Activated naive CD8-positive, alpha-beta T cell treated with anti-CD3 and anti-CD28 coated beads for 36 hours (primary cell): ENCODE results near the gene GPRC5B. TPM values are rescaled to one million over a fixed set of nuclear protein-coding genes. Genes with fewer than 3 reads are reported as not detected.
A peak's percentile ranks its signal among the peaks of the same experiment; 100 is the strongest.

Source experiments
- DNase-seq: peaks from one replicate; pipeline ENCODE4 v3.0.0; 2021
- H3K27ac Mint-ChIP-seq: one replicate; pipeline ENCODE4 v1.8.0; 2022; ENCODE audit warnings: mild to moderate bottlenecking, moderate library complexity, mixed read lengths
- H3K27me3 Mint-ChIP-seq: one replicate; pipeline ENCODE4 v1.8.0; 2022; ENCODE audit warnings: mild to moderate bottlenecking, mixed read lengths
- H3K36me3 Mint-ChIP-seq: one replicate; pipeline ENCODE4 v1.8.0; 2021; ENCODE audit warnings: mild to moderate bottlenecking, mixed read lengths
- H3K4me1 Mint-ChIP-seq: one replicate; pipeline ENCODE4 v1.8.0; 2021; ENCODE audit warnings: mixed read lengths
- H3K4me3 Mint-ChIP-seq: one replicate; pipeline ENCODE4 v1.8.0; 2022; ENCODE audit warnings: mild to moderate bottlenecking, moderate library complexity, mixed read lengths
- H3K9me3 Mint-ChIP-seq: one replicate; pipeline ENCODE4 v1.8.0; 2022; ENCODE audit warnings: mixed read lengths
- total RNA-seq, 2 experiments: library from RNA; stranded (reverse); gene quantifications; one replicate each; pipeline ENCODE4 v1.2.3, GENCODE V29; 2021

GPRC5B gene
- total RNA-seq, 2 experiments from 2014 or later = 0.14 to 0.30 TPM

- Mint-ChIP-seq H3K27ac (no peak overlapping the region), H3K9me3 (no peaks in the 10 kb centered on the region), H3K4me1 (peaks cover 26% of the 10 kb centered on the region), H3K27me3 (peaks cover 53% of the 10 kb centered on the region), H3K4me3 (peak overlapping the region; percentile 51), H3K36me3 (no peaks in the 10 kb centered on the region)
- no peak for DNase-seq
Observed at GRCh38 chr16:19883966-19884485, 622 bp downstream of the GPRC5B start.

DNA sequence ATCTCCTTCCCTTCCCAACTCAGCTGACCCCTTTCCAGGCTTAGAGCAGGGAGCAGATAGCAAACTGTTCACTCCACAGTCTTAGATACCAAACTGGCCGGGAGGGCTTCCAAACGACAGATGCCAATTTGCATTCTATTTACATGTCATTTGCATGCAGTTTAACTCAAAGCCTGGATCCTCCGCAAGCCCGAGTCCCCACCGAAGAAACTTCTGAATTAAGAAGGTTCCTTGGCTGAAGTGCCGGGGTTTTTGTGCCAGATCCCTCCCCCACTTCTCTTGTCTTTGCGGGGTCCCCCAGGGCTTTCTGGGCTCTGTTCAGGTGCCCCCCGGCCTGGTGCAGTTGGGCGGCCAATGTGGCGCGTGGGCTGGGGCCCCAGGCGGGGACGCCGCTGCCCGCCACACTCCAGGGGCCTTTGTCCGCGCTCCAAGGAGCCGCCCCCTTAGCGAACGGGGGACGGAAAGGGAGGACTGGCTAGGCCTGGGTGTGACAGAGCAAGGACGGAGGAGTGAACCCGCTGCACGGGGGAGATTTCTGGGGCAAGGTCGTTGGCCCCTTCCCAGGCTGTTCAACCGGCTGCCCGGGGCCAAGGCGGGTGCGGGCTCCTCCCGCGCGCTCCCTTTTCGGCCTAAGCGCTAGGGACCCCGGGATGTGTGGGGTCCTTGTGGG, 1.2 kb downstream of the GPRC5B start:
- Mint-ChIP-seq H3K36me3 (no peaks in the 10 kb centered on the region), H3K27ac (no peak overlapping the region), H3K4me1 (peaks cover 22% of the 10 kb centered on the region), H3K9me3 (no peaks in the 10 kb centered on the region), H3K27me3 (peaks cover 53% of the 10 kb centered on the region), H3K4me3 (no peak overlapping the region)
- DNase-seq = no peak

- H3K4me3 Mint-ChIP-seq = no peak overlapping the region
- no peaks in the 10 kb centered on the region for H3K9me3 Mint-ChIP-seq
- no peak overlapping the region for H3K27ac Mint-ChIP-seq
- DNase-seq = no peak
- H3K36me3 Mint-ChIP-seq = no peaks in the 10 kb centered on the region
- H3K27me3 Mint-ChIP-seq = peaks cover 53% of the 10 kb centered on the region
- H3K4me1 Mint-ChIP-seq = peaks cover 22% of the 10 kb centered on the region
Observed at GRCh38 chr16:19882646-19883045, 2.0 kb downstream of the GPRC5B start.

DNA sequence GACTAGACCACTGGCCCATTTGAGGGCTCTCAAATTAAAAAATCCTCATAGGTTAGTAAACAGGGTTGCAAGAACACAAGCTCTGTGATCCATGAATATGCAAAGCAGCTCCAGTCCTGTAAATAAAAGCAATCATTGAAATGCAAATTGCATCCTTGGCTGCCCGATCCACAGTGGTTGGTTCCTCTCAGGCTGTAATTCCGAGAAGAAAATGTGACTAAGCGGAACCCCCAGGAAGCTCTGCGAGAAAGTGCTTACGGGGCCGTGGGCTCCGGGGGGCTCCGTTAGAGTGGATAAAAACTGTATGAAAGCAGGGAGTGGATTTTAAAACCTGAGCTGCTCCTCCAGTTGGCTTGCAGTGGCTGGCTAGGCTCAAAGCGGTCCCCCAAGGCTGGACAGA, 2.5 kb downstream of the GPRC5B start:
- no peaks in the 10 kb centered on the region for H3K9me3 Mint-ChIP-seq
- H3K27ac Mint-ChIP-seq = no peak overlapping the region
- DNase-seq = no peak
- H3K27me3 Mint-ChIP-seq = peaks cover 53% of the 10 kb centered on the region
- no peak overlapping the region for H3K4me3 Mint-ChIP-seq
- H3K36me3 Mint-ChIP-seq = no peaks in the 10 kb centered on the region
- H3K4me1 Mint-ChIP-seq = peaks cover 22% of the 10 kb centered on the region

DNA sequence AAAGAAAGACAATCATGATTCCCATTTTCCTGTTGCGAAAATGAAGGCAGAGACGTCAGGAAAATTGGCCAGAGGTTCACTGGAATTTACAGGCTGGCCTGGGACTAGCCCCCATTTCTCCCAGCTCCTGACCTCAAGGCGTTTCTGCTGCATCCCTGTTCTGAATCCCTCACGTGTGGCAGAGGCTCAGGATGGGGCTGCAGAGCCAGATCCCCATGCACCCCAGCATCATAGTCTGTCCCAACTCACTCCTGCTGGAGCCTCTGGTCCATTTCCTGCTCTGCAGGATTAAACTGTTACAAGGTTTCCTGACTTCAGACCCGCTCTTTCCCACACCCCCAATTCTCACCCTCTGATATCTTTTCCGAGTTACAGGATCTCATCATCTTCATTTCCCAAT, 2.9 kb downstream of the GPRC5B start:
- Mint-ChIP-seq H3K4me3 (no peak overlapping the region), H3K4me1 (peaks cover 22% of the 10 kb centered on the region), H3K27me3 (peaks cover 53% of the 10 kb centered on the region), H3K9me3 (no peaks in the 10 kb centered on the region), H3K36me3 (no peaks in the 10 kb centered on the region), H3K27ac (no peak overlapping the region)
- DNase-seq = no peak

- Mint-ChIP-seq H3K27ac (no peak overlapping the region), H3K27me3 (peaks cover 50% of the 10 kb centered on the region), H3K4me1 (peaks cover 16% of the 10 kb centered on the region), H3K9me3 (no peaks in the 10 kb centered on the region), H3K36me3 (no peaks in the 10 kb centered on the region), H3K4me3 (no peak overlapping the region)
- no peak for DNase-seq
Observed at GRCh38 chr16:19881028-19881427, 3.6 kb downstream of the GPRC5B start.

DNA sequence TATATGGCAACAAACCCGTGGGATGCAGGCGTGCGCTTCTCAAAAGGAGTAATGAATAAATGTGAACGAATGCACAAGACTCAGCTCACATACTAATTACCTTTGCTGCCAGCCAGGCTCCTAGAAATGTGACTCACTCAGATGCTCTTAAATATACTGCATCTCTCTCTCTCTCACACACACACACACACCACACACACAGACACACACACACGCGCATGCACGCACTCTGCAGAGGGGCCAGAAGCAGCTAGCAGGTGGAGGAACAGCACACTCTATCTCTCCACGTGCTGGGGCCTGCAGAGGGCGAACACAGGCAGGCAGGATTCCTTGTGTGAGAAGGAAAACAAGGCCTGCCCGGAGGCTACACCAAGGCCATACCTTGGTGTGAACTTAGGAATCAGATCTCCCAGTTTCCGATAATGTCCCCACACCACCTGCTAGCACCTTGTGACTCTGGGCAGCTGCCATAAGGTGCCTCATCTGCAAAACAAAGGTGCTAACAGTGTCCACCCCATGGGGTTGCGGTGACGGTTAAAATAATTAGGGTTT, 5.3 kb downstream of the GPRC5B start:
- peaks cover 37% of the 10 kb centered on the region for H3K27me3 Mint-ChIP-seq
- H3K36me3 Mint-ChIP-seq = no peaks in the 10 kb centered on the region
- H3K4me1 Mint-ChIP-seq = peaks cover 5% of the 10 kb centered on the region
- no peak overlapping the region for H3K4me3 Mint-ChIP-seq
- DNase-seq = no peak
- H3K9me3 Mint-ChIP-seq = no peaks in the 10 kb centered on the region
- no peak overlapping the region for H3K27ac Mint-ChIP-seq

GRCh38 chr16:19878757-19879156, 5.9 kb downstream of the GPRC5B start:
- Mint-ChIP-seq H3K27me3 (peaks cover 35% of the 10 kb centered on the region), H3K4me3 (no peak overlapping the region)

DNA sequence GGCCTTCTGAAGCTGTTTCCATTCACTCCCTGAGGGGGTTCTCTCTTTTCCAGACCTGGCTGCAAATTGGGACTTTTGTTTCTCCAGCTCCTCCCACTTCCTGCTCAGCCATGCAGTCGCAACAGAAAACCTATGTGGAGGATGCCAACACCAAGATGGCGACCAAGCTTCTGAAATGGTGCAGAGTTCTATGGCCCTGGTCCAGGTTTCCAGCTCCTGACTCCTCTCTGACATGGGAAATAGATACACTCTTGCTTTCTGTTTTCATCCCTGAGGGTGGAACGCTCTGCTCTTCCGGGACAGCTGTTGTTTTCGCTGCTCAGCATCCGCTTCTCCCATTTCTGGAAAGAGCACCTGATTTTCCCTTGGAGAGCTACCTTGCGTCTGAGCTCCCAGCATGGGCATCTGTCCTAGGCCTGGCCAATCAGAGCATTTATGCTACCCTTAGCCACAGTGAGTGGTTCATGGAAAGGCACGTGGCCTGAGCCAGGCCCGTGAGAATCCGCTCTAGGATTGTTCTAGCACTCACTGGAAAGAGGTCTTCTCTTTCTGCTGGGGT, 8.1 kb downstream of the GPRC5B start:
- no peak overlapping the region for H3K27ac Mint-ChIP-seq
- H3K27me3 Mint-ChIP-seq = peaks cover 13% of the 10 kb centered on the region
- no peak for DNase-seq
- no peaks in the 10 kb centered on the region for H3K36me3 Mint-ChIP-seq
- no peaks in the 10 kb centered on the region for H3K4me1 Mint-ChIP-seq
- H3K9me3 Mint-ChIP-seq = no peaks in the 10 kb centered on the region
- no peak overlapping the region for H3K4me3 Mint-ChIP-seq

More at GRCh38 chr16:19878757-19879156, 5.9 kb downstream of the GPRC5B start:
- Mint-ChIP-seq H3K4me1 (peaks cover 2% of the 10 kb centered on the region), H3K9me3 (no peaks in the 10 kb centered on the region), H3K36me3 (no peaks in the 10 kb centered on the region), H3K27ac (no peak overlapping the region)
- DNase-seq = no peak

- DNase-seq = no peak
Observed at GRCh38 chr16:19875900-19876299, 8.7 kb downstream of the GPRC5B start.

GRCh38 chr16:19874851-19875546, 9.6 kb downstream of the GPRC5B start:
- H3K36me3 Mint-ChIP-seq = no peaks in the 10 kb centered on the region
- no peak overlapping the region for H3K27ac Mint-ChIP-seq
- peaks cover 6% of the 10 kb centered on the region for H3K27me3 Mint-ChIP-seq
- DNase-seq = no peak
- no peaks in the 10 kb centered on the region for H3K9me3 Mint-ChIP-seq
- H3K4me1 Mint-ChIP-seq = no peaks in the 10 kb centered on the region
- H3K4me3 Mint-ChIP-seq = no peak overlapping the region

More at GRCh38 chr16:19875900-19876299, 8.7 kb downstream of the GPRC5B start:
- no peaks in the 10 kb centered on the region for H3K36me3 Mint-ChIP-seq
- no peak overlapping the region for H3K27ac Mint-ChIP-seq
- no peaks in the 10 kb centered on the region for H3K4me1 Mint-ChIP-seq
- H3K27me3 Mint-ChIP-seq = peaks cover 9% of the 10 kb centered on the region
- no peak overlapping the region for H3K4me3 Mint-ChIP-seq
- H3K9me3 Mint-ChIP-seq = no peaks in the 10 kb centered on the region

DNA sequence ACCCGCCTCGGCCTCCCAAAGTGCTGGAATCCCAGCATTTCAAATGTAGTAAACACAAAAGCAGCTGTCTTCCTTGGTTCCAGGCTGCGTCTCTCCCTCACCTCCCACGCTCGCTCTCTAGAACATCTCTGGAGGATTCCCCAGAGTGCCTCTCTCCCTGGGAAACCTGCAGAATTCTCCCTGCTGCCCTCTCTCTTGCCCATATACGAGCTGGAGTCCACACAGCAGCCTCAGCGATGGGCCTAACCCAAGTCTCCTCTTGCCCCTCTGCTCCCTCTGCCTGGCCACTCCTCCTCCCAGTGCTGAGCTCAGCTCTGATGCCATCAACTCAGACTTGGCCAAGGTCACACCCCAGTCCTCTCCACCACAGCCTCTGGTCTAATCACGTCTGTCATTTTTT, 10.6 kb downstream of the GPRC5B start:
- no peaks in the 10 kb centered on the region for H3K4me1 Mint-ChIP-seq
- no peak overlapping the region for H3K4me3 Mint-ChIP-seq
- H3K27me3 Mint-ChIP-seq = peaks cover 6% of the 10 kb centered on the region
- no peaks in the 10 kb centered on the region for H3K36me3 Mint-ChIP-seq
- no peak for DNase-seq
- H3K27ac Mint-ChIP-seq = no peak overlapping the region
- no peaks in the 10 kb centered on the region for H3K9me3 Mint-ChIP-seq

DNA sequence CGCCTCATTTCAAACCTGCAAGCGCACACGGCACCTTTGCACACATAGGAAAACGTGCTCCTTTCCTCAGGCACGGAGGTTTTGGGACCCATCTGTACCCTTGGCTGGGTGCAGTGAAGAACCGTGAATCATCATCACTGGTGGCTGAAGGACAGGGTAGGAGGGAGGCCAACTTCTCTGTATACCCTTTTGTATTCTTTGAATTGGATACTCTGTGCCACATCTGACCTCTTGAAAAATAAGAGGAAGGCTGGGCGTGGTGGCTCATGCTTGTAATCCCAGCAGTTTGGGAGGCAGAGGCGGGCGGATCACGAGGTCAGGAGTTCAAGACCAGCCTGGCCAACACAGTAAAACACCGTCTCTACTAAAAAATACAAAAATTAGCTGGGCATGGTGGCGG, 11.7 kb downstream of the GPRC5B start:
- no peaks in the 10 kb centered on the region for H3K4me1 Mint-ChIP-seq
- H3K4me3 Mint-ChIP-seq = no peak overlapping the region
- DNase-seq = no peak
- no peaks in the 10 kb centered on the region for H3K9me3 Mint-ChIP-seq
- peaks cover 6% of the 10 kb centered on the region for H3K27me3 Mint-ChIP-seq
- H3K36me3 Mint-ChIP-seq = no peaks in the 10 kb centered on the region
- no peak overlapping the region for H3K27ac Mint-ChIP-seq

DNA sequence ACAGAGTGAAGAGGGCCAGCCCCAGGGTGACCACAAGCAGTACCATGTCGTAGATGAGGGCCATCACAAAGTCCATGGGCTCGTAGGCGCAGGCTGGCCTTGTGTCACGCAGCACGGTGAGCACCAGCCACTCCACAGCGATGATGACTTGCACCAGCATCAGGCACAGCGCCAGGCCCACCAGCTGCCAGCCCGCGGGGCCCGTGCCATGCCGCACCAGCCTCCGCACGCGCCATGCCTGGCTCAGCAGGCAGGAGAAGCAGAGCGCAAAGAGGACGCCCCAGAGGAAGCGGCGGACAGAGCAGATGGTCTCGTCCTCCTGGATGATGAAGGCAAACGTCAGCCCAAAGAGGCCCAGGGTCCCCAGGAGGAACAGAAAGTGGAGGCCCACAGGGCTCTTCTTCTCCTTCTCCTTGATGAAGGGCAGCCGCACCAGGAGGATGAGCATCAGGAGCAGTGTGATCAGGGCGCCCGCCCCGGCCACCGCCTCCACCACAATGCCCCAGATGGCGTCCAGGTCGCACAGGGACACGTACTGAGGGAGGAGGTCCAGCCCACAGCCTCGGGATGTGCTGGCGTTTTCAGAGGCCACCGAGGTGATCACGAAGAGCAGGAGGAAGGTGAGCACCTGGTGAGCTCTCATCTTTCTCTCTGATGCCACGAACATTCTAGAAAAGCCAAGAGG, 12.3 kb downstream of the GPRC5B start:
- no peak for DNase-seq
- Mint-ChIP-seq H3K4me1 (no peaks in the 10 kb centered on the region), H3K27ac (no peak overlapping the region), H3K4me3 (no peak overlapping the region), H3K27me3 (peaks cover 6% of the 10 kb centered on the region), H3K36me3 (no peaks in the 10 kb centered on the region), H3K9me3 (no peaks in the 10 kb centered on the region)

DNA sequence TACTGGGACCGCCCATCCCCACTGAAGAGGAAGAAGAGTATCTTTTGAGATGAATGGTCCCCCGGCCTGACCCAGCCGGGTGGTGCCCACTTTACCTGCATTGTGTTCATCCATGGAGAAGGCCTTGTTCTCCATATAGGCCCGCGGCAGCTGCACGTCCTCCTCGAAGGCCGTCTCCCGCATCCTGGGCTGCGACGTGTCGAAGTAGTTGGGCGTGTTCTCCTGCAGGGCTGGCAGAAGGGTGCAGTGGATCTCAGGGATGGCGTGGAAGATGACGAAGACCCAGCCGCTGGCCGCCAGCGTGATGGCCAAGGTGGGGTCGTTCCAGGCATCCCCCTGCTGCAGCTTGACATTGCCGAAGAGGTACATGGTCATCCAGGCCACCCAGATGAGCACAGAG, 12.9 kb downstream of the GPRC5B start:
- H3K36me3 Mint-ChIP-seq = no peaks in the 10 kb centered on the region
- H3K27me3 Mint-ChIP-seq = peaks cover 6% of the 10 kb centered on the region
- H3K4me3 Mint-ChIP-seq = no peak overlapping the region
- DNase-seq = no peak
- no peaks in the 10 kb centered on the region for H3K9me3 Mint-ChIP-seq
- H3K27ac Mint-ChIP-seq = no peak overlapping the region
- no peaks in the 10 kb centered on the region for H3K4me1 Mint-ChIP-seq
